ENCODE measurements around the gene C3orf22.
A peak's percentile ranks its signal among the peaks of the same experiment; 100 is the strongest.
"Not testable (repeated sequence)": the region's sequence is repeated elsewhere in the genome, so short reads cannot be mapped to it uniquely, and the experiment has no call there.

Gene C3orf22

DNA sequence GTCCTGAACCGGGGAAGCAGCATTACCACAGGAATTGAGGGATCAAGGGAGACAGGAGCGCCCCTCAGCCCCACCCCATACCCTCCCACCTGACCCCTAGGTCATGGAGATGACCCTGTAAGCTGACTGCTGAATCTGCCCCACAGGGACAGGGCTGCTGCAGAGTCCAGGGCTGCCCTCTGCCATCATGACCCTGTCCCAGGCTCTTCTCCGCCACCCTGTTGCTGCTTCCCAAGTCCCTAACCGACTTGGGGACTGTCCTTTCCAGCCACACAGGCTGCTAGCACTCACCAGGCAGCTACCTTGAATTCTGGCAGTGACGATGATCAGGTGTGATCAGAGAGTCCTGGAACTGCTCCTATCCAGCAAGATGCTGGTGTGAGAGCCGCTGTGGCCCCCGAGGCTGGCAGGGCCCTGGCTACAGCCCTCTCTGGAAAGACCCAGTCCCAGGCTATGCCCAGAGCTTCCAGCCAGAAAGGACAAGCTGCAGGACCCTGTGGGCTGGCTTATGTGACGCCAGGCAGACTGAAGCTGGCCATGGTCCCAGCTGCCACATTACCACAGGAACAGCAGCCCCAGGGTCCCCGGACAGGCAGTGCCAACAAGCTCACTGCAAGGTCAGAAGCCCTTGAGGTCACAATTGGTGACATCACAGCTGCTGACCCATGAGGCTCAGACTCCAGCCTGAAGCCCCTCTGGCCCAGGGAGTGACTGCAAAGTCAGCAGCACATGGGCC, at the start of gene C3orf22:
Gene C3orf22 (minus strand): TSS at position 597 of the 736 bp plus-strand sequence. CDS start 5,542 bp downstream, outside the sequence.
- no peak for DNase-seq

DNA sequence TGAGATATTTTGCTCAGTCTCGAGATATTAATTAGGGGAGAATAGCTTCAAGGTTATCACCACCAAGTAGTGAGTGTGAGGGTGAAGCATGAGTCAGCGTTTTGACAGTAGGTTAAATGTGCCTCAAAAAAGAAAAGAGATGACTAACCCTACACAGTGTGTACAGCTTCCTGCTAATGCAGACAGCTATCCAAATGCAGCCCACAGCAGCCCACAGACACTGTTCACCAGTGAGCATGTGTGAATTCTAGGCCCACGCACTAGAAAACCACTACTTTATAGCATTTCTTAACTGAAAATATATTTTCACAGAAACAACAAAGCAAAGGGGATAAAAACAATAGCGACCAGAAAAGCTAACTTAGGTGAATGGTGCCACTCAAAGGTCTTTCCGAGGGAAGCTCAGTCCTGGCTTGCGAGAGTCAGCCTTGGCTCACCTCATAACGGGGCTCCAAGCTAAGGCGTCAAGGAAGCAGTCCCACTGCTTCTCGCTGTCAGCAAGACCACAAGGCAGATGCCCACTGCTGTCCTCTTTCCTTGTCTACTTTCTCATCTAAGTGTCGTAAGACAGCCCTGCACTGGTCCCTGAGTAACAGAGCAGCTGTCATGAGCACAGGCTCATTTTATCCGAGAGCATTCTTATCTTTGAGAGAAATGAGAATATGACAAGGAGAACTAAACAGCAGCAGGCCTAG, 48.6 kb upstream of the C3orf22 start:
- DNase-seq, result peak; percentile 60 to 82

DNA sequence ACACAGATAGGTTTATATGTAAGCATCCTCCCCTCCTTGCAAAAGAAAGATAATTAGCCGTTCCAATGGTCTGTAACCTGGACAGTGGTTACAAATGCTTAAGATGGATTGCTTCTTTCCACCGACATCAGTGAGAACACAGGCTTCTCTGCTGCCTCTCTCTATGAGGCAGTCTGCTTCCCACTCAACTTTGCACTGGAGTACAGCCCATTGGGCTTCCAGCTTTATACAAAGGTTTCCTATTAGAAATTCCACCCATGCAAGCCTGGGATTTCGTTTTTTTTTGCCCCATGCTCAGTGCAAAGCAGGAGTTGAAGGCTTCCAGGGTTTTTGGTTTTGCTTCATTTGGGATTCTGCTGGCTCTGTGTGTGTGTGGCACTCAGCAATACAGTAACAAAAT, 47.3 kb upstream of the C3orf22 start:
- DNase-seq, result no peak

- DNase-seq, result no peak
Observed at GRCh38 chr3:126604691-126605090, 46.0 kb upstream of the C3orf22 start.

- no peak for DNase-seq
Observed at GRCh38 chr3:126599101-126599500, 40.4 kb upstream of the C3orf22 start.

DNA sequence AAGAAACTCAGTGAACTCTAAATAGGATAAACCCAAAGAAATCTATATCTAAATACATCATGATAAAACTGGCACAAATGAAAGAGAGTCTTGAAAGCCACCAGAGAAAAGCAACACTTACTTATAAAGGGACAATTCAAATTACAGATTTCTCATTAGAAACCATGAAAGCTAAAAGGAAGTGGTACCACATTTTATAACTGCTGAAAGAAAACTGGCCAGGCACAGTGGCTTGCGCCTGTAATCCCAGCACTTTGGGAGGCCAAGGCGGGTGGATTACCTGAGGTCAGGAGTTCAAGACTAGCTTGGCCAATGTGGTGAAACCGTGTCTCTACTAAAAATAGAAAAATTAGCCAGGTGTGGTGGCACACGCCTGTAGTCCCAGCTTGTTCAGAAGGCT, 36.7 kb upstream of the C3orf22 start:
- DNase-seq, result not testable (repeated sequence)

- DNase-seq, result peak; percentile 67 to 79
Observed at GRCh38 chr3:126591515-126591914, 32.8 kb upstream of the C3orf22 start.

DNA sequence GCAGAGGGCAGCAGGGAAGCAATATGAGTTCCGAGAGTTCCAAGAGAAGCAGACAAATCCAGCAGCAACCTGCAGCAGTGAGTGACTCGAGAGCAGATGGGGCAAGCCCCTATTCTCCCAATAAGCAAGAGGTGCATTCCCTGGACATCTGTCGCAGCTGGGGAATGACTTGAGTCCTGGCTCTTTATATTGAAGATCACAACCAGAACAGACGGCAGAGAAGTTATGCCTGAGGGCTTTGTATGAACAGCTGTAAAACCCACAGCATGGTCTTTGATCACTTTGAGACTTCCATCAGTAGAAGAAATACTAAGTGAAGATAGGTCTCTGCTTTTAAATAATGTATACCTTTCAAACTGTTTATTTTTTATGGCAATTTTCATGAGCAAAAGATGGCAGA, 23.6 kb upstream of the C3orf22 start:
- DNase-seq, result no peak

DNA sequence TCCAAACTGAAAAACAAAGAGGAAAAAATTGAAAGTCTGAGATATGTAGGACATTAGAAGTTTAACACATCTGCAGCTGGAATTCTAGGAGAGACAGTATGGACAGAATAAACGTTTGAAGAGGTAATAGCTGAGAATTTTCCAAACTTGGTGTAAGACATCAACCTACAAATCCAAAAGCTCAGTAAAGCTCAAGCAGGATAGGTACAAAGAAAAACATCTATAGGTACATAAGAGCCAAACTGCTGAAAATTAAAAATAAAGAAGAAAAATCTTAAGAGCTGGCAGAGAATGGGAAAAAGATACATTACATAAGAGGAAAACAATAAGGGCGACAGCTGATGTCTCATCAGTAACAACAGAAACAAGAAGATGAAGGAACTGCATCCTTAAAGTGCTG, 22.8 kb upstream of the C3orf22 start:
- DNase-seq, result peak in 1 of 2 donors; percentile 3

- DNase-seq, result peak; percentile 20 to 22
Observed at GRCh38 chr3:126580746-126581145, 22.0 kb upstream of the C3orf22 start.

DNA sequence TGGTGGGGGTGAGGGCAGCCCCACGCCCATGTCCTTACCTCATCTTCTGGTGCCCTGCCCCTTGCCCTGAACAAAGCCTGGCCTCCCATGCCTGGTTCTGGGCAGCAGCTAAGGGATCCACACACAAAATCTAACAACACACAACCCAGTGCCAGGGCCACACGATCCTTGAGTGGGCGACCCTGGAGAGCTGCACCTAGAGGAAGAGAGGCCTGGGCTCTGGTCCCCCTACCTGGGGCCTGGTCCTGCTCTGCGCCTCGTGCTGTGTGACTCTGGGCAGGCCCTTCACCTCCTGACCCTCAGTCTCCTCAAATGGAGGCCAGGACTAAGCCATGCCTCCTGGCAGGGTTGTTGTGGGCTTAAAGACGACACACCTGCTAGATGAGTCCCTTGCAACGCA, 20.0 kb upstream of the C3orf22 start:
- DNase-seq, result no peak

DNA sequence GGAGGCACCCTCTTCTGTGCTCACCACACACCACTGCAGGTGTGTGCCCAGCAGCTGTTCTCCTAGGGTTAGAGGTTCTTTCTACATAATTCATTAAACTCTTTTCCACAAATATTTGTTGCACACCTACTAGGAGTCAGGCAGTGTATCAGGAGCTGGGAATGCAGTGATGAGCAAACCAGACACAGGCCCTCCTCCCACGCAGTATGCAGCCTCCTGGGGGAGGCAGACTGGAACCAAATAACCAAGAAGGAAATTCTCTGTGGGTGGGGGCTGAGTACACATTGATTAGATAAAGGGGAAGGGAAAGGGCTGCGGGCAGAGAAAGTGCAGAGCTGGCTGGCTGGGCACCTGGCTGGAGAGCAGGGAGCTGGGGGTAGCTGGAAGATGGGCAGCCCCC, 18.5 kb upstream of the C3orf22 start:
- peak; percentile 11 to 52 for DNase-seq

DNA sequence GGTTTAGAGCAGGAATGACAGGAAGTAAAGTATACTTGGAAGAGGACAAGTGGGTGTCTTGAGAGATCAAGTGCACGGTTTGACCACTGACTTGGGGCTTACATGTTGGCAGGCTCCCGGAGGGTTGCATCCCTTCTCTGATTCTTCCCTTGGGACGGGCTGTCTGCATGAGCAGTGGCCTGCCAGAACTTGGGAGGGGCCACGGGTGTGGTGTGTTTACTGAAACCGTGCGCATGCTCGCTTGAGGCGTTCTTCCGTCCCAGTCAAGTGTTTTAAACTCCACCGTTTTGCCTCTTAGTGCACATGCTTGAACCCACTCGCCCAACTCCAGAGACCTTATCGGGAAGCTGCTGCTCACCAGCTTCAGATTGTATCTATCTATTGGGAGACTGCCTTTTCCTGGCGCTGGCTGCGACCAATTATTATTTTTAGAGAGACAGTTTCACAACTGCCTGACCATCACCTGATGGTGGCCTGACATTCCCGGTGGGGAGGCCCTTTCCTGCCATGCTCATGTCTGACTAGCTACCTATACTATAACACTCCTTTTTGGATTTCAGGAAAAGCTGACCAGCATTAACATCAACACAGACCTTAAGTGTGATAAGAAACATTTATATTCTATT, 14.9 kb upstream of the C3orf22 start:
- no peak for DNase-seq

DNA sequence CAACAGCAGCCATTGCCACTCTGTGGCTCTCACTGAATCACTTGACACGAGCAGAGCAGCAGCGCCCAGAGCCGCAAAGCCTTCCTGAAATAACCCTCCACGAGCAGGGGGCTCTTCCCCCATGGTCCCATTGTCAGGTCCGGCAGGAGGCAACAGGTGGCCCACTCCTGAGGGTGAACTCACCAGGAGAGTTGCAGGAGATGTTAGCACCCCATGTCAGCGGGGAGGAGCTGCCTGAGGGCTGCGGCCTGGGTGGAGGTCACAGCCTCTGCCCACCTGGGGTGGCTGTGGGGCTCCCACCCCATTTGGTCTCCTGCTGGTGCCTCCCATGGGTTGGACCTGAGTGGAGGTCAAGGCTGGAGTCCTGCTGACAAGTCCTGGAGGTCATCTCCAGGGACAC, 12.3 kb upstream of the C3orf22 start:
- DNase-seq, result no peak

GRCh38 chr3:126570103-126570541, 11.4 kb upstream of the C3orf22 start:
- DNase-seq, result no peak

DNA sequence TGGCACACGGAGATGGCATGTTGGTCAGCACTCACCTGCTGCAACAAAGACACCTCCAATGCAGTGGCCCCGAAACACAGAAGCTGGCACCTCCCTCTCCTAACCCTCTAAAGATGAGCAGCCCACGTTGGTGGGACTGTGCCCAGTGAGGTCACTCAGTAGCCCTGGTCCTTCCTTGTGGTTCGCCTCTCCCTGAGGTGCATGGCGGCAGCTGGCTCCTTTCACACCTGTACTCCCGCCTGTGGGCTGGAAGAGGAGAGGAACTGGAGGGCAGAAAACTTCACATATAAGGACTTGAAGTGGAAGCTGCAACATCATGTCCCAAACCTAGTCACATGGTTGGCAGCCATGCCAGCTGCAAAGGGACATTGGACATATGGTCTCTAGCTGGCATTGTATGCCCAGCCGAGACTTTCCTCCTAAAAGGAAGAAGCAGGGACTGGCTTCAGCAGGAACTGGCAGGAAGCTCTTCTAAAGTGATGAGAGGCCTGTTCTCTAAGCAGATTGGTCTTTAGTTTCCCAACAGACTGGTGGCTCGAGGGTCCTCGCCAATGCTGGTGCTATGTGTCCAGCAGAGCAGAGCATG, 10.8 kb upstream of the C3orf22 start:
- DNase-seq, result no peak

DNA sequence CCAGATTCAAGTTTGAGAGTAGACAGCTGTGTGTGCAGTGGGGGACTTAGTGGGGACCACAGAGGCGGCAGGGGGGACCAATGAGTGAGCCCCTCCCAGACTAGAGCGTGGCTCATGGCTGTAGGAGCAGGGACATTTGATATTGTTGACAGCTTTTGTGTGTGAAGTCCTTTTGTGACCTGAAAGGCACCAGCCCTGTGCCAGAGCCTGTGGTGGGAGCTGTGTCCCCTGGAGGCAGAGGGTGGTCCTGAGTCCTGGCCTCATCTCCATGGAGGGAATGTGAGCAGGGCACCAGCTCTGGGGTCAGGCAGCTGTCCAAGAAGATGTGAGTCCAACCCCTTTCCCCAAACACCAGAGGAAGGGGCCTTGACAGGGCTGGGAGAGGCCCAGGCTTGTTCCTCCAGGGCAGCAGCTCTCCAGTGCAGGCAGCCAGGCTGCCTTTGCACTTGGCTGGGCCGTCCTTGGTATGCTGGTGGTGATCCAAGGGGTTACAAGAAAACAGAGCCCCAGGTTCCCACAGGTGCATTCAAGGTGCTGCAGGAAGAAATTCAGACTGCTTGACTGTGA, 10.1 kb upstream of the C3orf22 start:
- no peak for DNase-seq

DNA sequence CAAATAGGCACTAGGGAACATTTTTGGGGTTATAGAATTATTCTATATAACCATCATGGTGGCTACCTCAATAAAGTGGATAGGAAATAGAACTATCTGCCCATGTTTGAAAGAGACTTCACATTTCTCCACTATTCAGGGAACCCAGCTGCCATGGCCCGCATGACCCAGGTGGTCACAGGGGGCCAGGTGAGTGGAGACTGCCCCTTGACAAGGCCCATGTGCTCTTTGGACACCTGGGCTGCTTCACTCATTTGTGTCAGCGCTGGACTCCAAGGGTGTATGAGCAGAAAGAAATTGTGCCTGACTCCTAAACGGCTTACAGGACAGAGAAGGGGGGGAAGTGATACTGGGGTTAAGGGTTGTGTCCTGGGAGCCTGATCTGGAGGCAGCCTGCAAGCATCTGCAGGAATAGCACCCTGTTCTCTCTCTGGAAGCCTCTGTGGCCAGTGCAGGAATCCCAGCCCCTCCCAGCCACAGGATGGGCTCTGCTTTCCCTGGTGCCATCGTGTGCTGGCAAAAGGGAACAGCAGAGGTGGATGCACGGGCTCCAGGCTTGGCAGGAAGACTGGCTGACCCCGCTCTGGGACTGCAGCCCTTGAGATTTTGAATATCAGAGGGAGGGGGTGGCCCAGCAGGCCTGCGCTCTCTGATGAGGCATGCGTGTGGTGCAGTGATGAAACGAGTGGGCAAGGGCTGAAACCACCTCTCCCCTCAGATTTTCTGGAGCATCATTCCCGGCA, 9.1 kb upstream of the C3orf22 start:
- DNase-seq, result no peak

GRCh38 chr3:126562737-126563276, 4.1 kb upstream of the C3orf22 start:
- no peak for DNase-seq

DNA sequence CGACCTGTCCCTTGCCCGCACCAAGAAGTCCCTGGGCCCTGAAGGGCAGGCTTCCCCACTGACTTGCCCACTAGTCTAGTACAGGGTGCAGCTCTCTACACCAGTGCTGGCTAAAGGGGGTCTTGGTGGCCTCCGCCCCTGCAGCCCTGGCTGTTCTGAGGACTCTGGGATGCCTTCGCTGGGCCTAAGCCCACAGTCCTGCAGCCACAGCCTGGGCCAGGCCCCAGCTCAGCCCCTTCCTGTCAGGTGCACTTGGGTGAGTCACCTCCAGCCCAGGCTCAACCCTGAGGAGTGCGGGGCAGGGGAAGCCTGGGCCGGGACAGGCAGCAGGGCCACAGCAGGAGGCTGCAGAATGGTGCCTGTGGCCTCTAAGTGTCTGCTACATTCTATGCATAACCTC, 971 bp downstream of the C3orf22 start:
- no peak for DNase-seq

DNA sequence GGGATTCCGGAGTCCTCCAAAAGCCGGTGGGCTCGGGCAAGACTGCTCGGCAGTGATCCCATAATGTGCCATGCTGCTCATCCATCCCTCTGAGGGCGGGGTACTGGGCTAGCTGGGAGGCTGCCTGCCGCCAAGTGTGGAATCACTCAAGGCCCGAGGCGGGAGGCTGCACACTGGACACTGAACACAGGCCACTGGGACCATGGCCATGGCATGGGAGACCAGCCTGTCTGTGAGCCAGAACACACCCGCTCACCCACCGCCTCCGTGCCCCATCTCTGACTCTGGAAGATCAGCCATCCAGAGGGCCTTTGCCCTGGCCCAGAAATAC, 1.4 kb downstream of the C3orf22 start:
- no peak for DNase-seq
